GM12891 (cell line): ENCODE results near the gene RTL10.

ENCODE experiments used
- DNase-seq: peaks from one replicate; pipeline ENCODE4 v3.0.0; 2011; ENCODE audit warnings: low spot score; ENCODE audit not compliant: insufficient read length
- FAIRE-seq: peaks from 2 replicates; lab custom pipeline; 2011; peaks lifted over from hg19 to GRCh38; lab: Jason Lieb, UNC
- PAX5 ChIP-seq: IDR thresholded peaks from 2 replicates; pipeline ENCODE4 v1.6.1; 2011; ENCODE audit warnings: low read length, moderate library complexity, mild to moderate bottlenecking; ENCODE audit not compliant: insufficient read depth, severe bottlenecking
- POLR2A ChIP-seq: IDR thresholded peaks from 2 replicates; pipeline ENCODE4 v1.6.1; 2011; ENCODE audit warnings: low read depth, low read length, control low read depth
- POLR2AphosphoS5 ChIP-seq: IDR thresholded peaks from 2 replicates; pipeline ENCODE4 v1.6.1; 2011; ENCODE audit warnings: low read depth, low read length, control low read depth
- POU2F2 ChIP-seq: IDR thresholded peaks from 2 replicates; pipeline ENCODE4 v1.6.1; 2011; ENCODE audit warnings: low read depth, mild to moderate bottlenecking, control low read depth, low read length, moderate library complexity
- SPI1 ChIP-seq: IDR thresholded peaks from 2 replicates; pipeline ENCODE4 v1.6.1; 2011; ENCODE audit warnings: low read depth, low read length, control low read depth
- TAF1 ChIP-seq: IDR thresholded peaks from 2 replicates; pipeline ENCODE4 v1.6.1; 2011; ENCODE audit warnings: low read depth, low read length, control low read depth

The RTL10 gene

GRCh38 chr22:19897726-19898125 is 43.1 kb upstream of the RTL10 start:
- DNase-seq (no peak), FAIRE-seq (no peak)
- TF ChIP-seq SPI1 (no peak), TAF1 (no peak), POLR2A (no peak), PAX5 (no peak), POLR2AphosphoS5 (no peak), POU2F2 (no peak)

- DNase-seq: no peak
- no peak for FAIRE-seq
- TF ChIP-seq PAX5 (no peak), POLR2AphosphoS5 (no peak), TAF1 (no peak), POU2F2 (no peak)
These were observed 42.1 kb upstream of the RTL10 start for GRCh38 chr22:19896665-19897355.

GRCh38 chr22:19895160-19895849 is 40.6 kb upstream of the RTL10 start:
- TF ChIP-seq TAF1: no peak
- no peak for TF ChIP-seq POU2F2
- no peak for TF ChIP-seq POLR2AphosphoS5
- no peak for TF ChIP-seq SPI1
- no peak for TF ChIP-seq PAX5
- TF ChIP-seq POLR2A: no peak
- no peak for FAIRE-seq

GRCh38 chr22:19893363-19893762 is 38.7 kb upstream of the RTL10 start:
- DNase-seq (no peak), FAIRE-seq (no peak)
- TF ChIP-seq POU2F2: no peak
- TF ChIP-seq POLR2A: no peak

More at GRCh38 chr22:19895160-19895849, 40.6 kb upstream of the RTL10 start:
- no peak for DNase-seq

GRCh38 chr22:19892925-19893324 is 38.3 kb upstream of the RTL10 start:
- DNase-seq (no peak), FAIRE-seq (no peak)
- TF ChIP-seq POU2F2 (no peak), POLR2AphosphoS5 (no peak), TAF1 (no peak), SPI1 (no peak), PAX5 (no peak), POLR2A (no peak)

GRCh38 chr22:19892257-19892879 is 37.7 kb upstream of the RTL10 start:
- DNase-seq: peak; percentile 68
- no peak for TF ChIP-seq PAX5
- TF ChIP-seq TAF1: no peak
- TF ChIP-seq SPI1: no peak
- TF ChIP-seq POLR2A: no peak
- TF ChIP-seq POLR2AphosphoS5: no peak
- TF ChIP-seq POU2F2: no peak
- FAIRE-seq: peak; percentile 71

GRCh38 chr22:19891317-19892256 is 36.9 kb upstream of the RTL10 start:
- FAIRE-seq: peak; percentile 94
- TF ChIP-seq TAF1 (no peak), SPI1 (no peak), POU2F2 (peak; percentile 6; the same call in 1 of the 2 replicates), PAX5 (no peak)
- peak; percentile 90 for DNase-seq

GRCh38 chr22:19890502-19891316 is 36.0 kb upstream of the RTL10 start:
- DNase-seq (no peak), FAIRE-seq (no peak)
- TF ChIP-seq POLR2AphosphoS5: no peak
- TF ChIP-seq SPI1: no peak
- no peak for TF ChIP-seq POU2F2
- no peak for TF ChIP-seq POLR2A
- TF ChIP-seq TAF1: no peak
- no peak for TF ChIP-seq PAX5

- FAIRE-seq (no peak), DNase-seq (no peak)
- TF ChIP-seq POLR2AphosphoS5 (no peak), TAF1 (no peak), POLR2A (no peak)
These were observed 35.3 kb upstream of the RTL10 start for GRCh38 chr22:19889951-19890350.
